ENCODE measurements around the gene RBBP6.

The RBBP6 gene

DNA sequence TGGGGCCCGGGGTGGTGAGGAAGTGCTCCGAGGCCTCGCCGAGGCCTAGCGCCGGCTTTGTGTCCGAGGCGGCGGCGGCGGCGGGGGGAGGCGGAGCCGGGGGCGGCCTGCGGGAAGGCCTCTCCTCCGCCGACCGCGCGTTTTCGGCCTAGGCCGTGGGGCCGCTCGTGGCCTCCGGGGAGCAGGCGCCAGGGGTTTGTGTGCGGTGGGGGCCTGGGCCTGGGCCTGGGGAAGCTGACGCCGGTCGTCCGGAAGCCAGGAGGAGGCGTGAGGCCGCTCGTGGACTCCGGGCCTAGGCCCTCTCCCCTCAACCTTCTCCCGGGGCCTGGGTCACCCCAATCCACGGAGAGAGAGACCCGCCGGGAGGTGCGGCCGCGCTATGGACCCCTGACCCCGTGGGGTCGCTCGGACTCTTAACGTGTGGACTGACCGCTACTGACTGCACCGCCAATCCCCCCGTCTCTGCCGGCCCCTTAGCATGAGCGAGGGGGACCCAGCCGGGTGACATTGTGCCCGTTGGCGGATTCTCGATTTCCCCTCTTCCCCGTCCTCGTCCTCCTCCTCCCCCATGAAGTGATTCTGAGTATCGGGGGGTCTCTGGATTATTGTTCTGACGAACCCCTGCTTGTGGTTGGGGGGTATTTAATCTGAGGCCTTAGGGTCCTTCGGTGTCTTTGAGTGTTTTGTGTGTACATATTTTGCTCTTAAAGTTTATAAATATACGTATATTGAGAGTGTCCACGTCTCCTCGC is 660 bp downstream of the RBBP6 start:
- H3K36me3 ChIP-seq: peaks cover 14% of the 10 kb centered on the region; the same call in 1 of the 2 replicates

DNA sequence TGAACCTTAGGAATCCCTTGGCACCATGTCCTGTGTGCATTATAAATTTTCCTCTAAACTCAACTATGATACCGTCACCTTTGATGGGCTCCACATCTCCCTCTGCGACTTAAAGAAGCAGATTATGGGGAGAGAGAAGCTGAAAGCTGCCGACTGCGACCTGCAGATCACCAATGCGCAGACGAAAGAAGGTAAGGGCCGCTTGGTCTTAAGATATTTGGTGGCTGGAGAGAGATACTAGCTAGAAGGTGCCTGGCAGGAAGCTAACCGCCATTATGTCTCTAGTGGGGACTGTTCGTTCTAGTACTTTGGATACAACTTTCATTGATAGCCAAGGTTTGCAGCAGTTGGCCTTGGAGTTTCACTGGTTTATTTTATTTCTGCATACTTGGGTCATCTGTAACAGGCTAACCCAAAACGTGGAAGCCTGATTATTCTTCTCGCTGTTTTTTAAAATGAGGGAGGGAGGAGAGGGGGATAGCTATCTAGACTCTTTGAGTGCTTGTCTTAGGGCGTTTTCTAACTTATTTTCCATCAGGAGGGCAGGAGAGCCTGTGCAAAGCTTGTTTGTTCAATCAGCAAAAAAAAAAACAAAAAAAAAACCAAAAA is 1.3 kb downstream of the RBBP6 start:
- peaks cover 60% of the 10 kb centered on the region for H4K20me1 ChIP-seq
- H3K4me1 ChIP-seq: peaks cover 40% of the 10 kb centered on the region
- peak overlapping the region; percentile 100 for H3K27ac ChIP-seq
- H3K4me2 ChIP-seq: peak overlapping the region; percentile 86
- H3K9me3 ChIP-seq: no peaks in the 10 kb centered on the region
- peaks cover 19% of the 10 kb centered on the region; the same call in 1 of the 2 replicates for H3K36me3 ChIP-seq
- peak overlapping the region; percentile 100 for H3K9ac ChIP-seq
- peak overlapping the region; percentile 98 for H3K4me3 ChIP-seq
- TF ChIP-seq Cebpa-rat (IDR thresholded peaks at IDR 0.05): no peak
- H3K27me3 ChIP-seq: no peaks in the 10 kb centered on the region

More for the DNA sequence above, 660 bp downstream of the RBBP6 start:
- Histone ChIP-seq H4K20me1 (peaks cover 54% of the 10 kb centered on the region), H3K9ac (peak overlapping the region; percentile 100), H3K4me2 (peak overlapping the region; percentile 86), H3K4me1 (peaks cover 40% of the 10 kb centered on the region), H3K9me3 (no peaks in the 10 kb centered on the region), H3K27ac (peak overlapping the region; percentile 100), H3K27me3 (no peaks in the 10 kb centered on the region), H3K4me3 (peak overlapping the region; percentile 98)
- no peak for TF ChIP-seq Cebpa-rat (IDR thresholded peaks at IDR 0.05)

DNA sequence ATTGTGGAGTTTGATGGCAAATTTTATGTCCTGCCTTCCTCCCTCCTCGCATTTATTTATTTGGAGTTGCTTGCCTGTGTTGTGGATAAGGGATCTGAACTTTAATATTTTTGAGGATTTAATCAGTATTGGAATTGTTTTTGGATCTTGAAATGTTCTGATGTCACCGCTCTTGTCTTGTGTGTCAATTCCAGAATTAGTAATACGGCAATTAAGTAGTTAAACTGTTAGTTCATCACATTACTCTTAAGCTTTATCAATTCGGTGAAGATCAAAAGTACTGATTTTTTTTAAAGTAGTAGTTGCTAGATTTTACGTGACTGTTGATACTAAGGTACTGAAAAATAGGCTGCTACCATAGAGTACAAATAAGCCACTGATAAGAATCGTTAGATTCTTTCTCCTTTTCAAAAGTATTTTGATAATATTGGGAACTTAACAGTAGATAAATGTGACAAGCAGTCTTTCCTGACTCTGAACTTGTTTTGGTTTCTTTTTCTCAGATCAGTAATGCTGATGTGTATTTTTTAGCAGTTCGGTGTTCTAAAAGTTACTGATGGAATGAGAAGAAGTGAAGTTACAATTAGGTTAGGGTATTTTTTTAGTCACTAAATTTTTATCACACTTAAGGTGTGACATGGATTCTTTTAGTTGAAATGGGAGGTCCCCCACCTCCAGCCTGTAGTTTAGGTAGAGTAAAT is 2.0 kb downstream of the RBBP6 start:
- H3K4me3 ChIP-seq: peak overlapping the region; percentile 98
- H3K9me3 ChIP-seq: no peaks in the 10 kb centered on the region
- peak overlapping the region; percentile 100 for H3K9ac ChIP-seq
- H3K27me3 ChIP-seq: no peaks in the 10 kb centered on the region
- peaks cover 25% of the 10 kb centered on the region for H3K36me3 ChIP-seq
- peaks cover 40% of the 10 kb centered on the region for H3K4me1 ChIP-seq
- H3K27ac ChIP-seq: peak overlapping the region; percentile 100
- no peak for TF ChIP-seq Cebpa-rat (IDR thresholded peaks at IDR 0.05)
- H4K20me1 ChIP-seq: peaks cover 67% of the 10 kb centered on the region
- H3K4me2 ChIP-seq: peak overlapping the region; percentile 86

DNA sequence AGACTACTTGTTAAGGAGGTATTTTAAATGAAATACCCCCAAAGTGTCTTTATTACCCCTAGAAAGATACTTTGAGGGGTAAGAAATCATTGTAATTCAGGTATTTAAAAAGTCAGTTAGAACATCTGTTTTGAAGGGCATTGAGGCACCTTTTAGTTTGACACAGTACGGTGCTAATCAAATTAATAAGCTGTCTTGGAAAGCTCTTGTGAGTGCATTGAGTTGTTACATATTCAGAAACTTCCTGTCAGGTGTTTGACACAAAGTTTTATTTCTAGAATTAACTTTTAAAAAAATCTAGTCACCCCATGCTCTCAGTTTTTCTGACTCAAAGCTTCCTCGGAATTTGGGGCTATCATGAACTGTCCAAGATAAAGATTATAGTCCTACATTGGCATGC is 4.6 kb downstream of the RBBP6 start:
- no peak for TF ChIP-seq Cebpa-rat (IDR thresholded peaks at IDR 0.05)
- no peak overlapping the region for H3K27ac ChIP-seq
- peaks cover 33% of the 10 kb centered on the region for H3K4me1 ChIP-seq
- no peaks in the 10 kb centered on the region for H3K9me3 ChIP-seq
- H3K9ac ChIP-seq: peak overlapping the region; percentile 44
- no peaks in the 10 kb centered on the region for H3K27me3 ChIP-seq
- peaks cover 93% of the 10 kb centered on the region for H4K20me1 ChIP-seq
- H3K4me3 ChIP-seq: no peak overlapping the region; the same call in 1 of the 2 replicates
- peaks cover 48% of the 10 kb centered on the region for H3K36me3 ChIP-seq
- peak overlapping the region; percentile 86 for H3K4me2 ChIP-seq

DNA sequence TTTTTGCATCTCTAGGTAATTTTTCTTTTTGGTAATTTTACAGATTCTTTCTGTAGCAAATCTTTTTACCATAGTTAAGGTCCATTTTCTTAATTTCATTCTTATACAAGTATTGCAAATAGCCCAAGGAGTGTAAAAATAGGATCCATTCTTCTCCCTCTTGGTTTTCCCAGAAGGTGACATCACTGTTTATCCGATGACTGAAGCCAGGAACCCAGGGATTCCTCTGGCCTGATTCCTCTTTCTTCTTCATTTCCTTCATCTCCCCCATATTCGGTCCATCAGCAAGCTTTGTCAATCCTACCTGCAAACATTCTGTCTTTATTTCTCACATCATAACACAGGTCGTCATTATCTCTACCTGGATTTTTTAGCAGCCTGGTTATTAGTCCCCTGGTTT is 5.3 kb downstream of the RBBP6 start:
- Histone ChIP-seq H3K27ac (no peak overlapping the region), H3K4me2 (peak overlapping the region; percentile 86; the same call in 1 of the 2 replicates), H3K27me3 (no peaks in the 10 kb centered on the region), H3K36me3 (peaks cover 55% of the 10 kb centered on the region), H3K9ac (no peak overlapping the region), H4K20me1 (peaks cover 100% of the 10 kb centered on the region), H3K9me3 (no peaks in the 10 kb centered on the region), H3K4me3 (no peak overlapping the region), H3K4me1 (peaks cover 33% of the 10 kb centered on the region)
- no peak for TF ChIP-seq Cebpa-rat (IDR thresholded peaks at IDR 0.05)

DNA sequence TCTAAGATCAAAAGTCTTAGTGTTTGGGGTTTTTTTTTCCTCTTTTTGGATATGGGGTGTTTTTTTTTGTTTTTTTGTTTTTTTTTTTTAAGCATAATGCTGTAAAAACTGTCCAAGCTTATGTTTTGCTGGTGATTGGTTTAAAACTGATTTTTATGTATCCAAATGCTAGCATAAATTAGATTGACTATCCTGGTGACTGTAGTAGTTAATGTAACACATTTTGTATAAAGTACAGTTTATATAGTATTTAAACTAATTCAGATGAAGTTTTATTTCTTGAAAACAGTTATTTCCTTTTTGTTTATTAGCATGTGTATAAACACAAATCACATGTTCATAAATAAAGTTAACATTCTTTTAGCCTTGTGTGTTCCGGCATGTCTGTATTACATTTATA is 10.9 kb downstream of the RBBP6 start:
- no peak overlapping the region for H3K4me3 ChIP-seq
- no peak overlapping the region for H3K27ac ChIP-seq
- H3K36me3 ChIP-seq: peaks cover 85% of the 10 kb centered on the region
- H3K27me3 ChIP-seq: no peaks in the 10 kb centered on the region
- H3K4me1 ChIP-seq: no peaks in the 10 kb centered on the region
- H4K20me1 ChIP-seq: peaks cover 100% of the 10 kb centered on the region
- no peak overlapping the region for H3K9ac ChIP-seq
- H3K4me2 ChIP-seq: no peak overlapping the region
- no peak for TF ChIP-seq Cebpa-rat (IDR thresholded peaks at IDR 0.05)
- no peaks in the 10 kb centered on the region for H3K9me3 ChIP-seq

DNA sequence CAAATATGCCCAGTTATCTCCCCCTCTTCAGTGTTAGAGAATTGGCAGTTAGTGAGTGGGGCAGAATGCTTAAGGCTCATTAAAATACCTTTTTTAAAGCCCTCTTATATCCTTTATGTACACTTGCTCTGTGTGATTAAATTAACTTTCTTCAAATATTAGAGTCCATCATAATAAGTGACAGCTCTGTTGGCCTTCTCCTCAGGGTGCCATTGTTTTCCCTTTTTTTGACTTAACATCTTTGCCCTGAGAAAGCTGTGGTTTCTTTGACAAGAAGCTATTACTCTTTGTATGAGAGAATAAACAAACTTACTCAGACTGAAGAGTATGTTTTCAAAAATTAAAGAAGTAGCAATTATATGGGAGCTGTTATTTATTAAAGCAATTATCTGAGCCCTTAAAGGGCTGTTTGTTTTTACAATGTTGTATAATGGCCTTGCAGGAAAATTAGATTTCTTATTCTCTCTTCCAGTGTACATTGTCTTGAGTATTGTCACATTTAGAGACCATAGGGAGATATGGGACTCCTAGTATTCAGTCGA is 13.4 kb downstream of the RBBP6 start:
- Histone ChIP-seq H3K4me2 (no peak overlapping the region), H3K4me3 (no peak overlapping the region), H3K4me1 (no peaks in the 10 kb centered on the region), H4K20me1 (peaks cover 88% of the 10 kb centered on the region), H3K27ac (no peak overlapping the region), H3K9ac (no peak overlapping the region), H3K36me3 (peaks cover 86% of the 10 kb centered on the region), H3K9me3 (no peaks in the 10 kb centered on the region), H3K27me3 (no peaks in the 10 kb centered on the region)
- TF ChIP-seq Cebpa-rat (IDR thresholded peaks at IDR 0.05): no peak

DNA sequence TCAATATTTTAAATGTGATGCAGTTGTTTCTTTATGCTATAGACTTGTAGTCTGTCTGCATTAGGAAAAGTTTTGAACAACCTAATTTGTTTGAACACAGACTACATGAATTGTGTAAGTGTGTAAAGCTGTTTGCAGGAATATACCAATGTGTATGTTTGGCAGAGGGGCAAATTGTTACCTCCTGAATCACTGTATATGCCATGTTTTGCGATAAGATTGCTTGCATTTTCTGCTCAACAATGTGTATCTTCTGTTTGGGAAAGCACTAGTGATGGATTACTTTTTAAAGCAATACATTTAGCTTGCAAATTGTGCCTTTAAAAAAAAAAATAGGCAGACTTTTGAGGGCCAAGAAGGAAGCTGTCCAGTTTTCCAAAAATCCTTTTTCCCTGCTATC is 14.6 kb downstream of the RBBP6 start:
- no peak for TF ChIP-seq Cebpa-rat (IDR thresholded peaks at IDR 0.05)
- H3K9ac ChIP-seq: no peak overlapping the region
- H3K4me2 ChIP-seq: no peak overlapping the region
- H3K27me3 ChIP-seq: no peaks in the 10 kb centered on the region
- H3K4me1 ChIP-seq: no peaks in the 10 kb centered on the region
- no peak overlapping the region for H3K4me3 ChIP-seq
- H3K27ac ChIP-seq: no peak overlapping the region
- H3K9me3 ChIP-seq: no peaks in the 10 kb centered on the region
- H3K36me3 ChIP-seq: peaks cover 86% of the 10 kb centered on the region
- H4K20me1 ChIP-seq: peaks cover 76% of the 10 kb centered on the region

DNA sequence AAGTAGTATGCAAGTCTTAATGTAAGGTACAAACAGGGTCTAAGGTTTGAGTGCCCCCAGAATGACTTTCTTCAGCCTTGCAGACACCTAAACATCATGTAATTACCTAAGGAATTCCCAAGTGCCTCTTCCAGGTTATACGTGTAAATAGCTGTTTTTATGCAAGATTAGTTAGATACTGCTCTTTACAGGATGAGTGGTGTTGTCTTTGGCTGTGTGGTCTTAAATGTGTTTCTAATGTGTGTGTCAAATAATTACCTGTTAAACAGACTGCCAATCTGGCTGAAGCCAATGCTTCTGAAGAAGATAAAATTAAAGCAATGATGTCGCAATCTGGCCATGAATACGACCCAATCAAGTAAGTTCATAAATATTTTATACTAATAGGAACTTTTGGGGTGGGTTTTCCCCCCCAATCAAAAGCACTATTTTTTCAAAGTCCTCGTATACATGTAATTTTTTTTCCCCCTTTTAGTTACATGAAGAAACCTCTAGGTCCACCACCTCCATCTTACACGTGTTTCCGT is 16.0 kb downstream of the RBBP6 start:
- Histone ChIP-seq H4K20me1 (peaks cover 61% of the 10 kb centered on the region), H3K4me1 (no peaks in the 10 kb centered on the region), H3K36me3 (peaks cover 91% of the 10 kb centered on the region)

More for the DNA sequence above, 16.0 kb downstream of the RBBP6 start:
- peak; percentile 41; the same call in 1 of the 2 replicates for TF ChIP-seq Cebpa-rat (IDR thresholded peaks at IDR 0.05)
- no peak overlapping the region for H3K4me3 ChIP-seq
- H3K27ac ChIP-seq: no peak overlapping the region
- H3K9me3 ChIP-seq: no peaks in the 10 kb centered on the region
- H3K27me3 ChIP-seq: no peaks in the 10 kb centered on the region
- no peak overlapping the region for H3K9ac ChIP-seq
- H3K4me2 ChIP-seq: no peak overlapping the region

All from BLaER1 (cell line).